Ovary (tissue), 3 donors: ENCODE measurements around the gene FAM83E.

Source experiments
- POLR2A ChIP-seq: fragments of 450-650 bp; IDR thresholded peaks from one replicate; pipeline ENCODE4 v1.6.1; 2017; ENCODE audit warnings: antibody characterized with exemption, mild to moderate bottlenecking, moderate library complexity
- TF ChIP-seq, protein P1 (sequence below), 3 donors: fragments of 450-650 bp in 2 of 3; fragments of 200-600 bp in 1 of 3; IDR thresholded peaks; one replicate each; pipeline versions ENCODE4 v1.5.1 to v1.8.0; 2016 to 2022; ENCODE audit warnings: antibody characterized with exemption in 3 of 3, mild to moderate bottlenecking in 1 of 3
- donor health status: DM: no; HTN: no; CAD: no.

DNA sequence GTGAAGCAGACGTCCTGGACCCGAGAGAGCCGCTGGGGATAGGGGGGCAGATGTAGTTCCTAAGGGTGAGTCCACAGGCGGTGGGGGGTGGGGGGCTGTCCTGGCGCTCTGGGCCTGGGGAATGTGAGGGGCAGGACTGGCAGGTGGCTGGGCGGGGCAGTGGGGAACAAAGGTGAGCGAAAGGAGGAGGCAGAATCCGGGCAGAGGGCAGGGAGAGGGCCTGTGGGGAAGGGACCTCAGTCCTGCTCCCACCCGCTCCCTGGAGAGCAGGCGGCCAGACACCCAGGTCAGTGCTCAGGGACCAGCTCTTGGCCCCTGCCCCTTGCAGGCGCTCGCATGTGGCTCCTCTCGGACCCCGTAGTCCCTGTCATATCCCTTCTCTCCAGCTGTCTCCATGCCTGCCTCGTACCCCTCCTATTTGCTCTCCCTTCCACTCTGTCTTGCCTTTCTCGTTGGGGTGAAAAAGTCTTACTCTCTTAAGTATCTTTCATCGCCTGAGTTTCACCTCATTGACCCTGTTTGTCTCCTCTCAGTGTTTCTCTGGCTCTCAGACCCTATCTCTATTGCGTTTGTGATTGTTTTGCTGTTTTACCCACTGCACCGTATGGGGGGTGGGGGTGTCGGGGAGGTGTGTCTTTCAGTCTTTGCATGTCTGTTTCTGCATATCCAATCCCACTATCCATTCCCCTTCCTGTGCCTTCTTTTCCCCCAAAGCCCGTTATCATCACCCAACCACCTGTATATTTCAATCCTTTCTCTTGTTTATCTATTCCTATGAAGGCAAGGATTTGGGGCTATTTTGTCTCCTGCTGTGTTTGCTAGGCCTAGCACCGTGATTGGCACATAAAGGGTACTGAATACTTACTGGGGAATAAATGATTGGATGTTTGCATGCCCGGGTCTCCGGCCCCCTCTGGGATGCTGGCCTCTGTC lies 10.2 kb upstream of the FAM83E start:
- TF ChIP-seq, protein P1, sequence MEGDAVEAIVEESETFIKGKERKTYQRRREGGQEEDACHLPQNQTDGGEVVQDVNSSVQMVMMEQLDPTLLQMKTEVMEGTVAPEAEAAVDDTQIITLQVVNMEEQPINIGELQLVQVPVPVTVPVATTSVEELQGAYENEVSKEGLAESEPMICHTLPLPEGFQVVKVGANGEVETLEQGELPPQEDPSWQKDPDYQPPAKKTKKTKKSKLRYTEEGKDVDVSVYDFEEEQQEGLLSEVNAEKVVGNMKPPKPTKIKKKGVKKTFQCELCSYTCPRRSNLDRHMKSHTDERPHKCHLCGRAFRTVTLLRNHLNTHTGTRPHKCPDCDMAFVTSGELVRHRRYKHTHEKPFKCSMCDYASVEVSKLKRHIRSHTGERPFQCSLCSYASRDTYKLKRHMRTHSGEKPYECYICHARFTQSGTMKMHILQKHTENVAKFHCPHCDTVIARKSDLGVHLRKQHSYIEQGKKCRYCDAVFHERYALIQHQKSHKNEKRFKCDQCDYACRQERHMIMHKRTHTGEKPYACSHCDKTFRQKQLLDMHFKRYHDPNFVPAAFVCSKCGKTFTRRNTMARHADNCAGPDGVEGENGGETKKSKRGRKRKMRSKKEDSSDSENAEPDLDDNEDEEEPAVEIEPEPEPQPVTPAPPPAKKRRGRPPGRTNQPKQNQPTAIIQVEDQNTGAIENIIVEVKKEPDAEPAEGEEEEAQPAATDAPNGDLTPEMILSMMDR (IDR thresholded peaks at IDR 0.05), result no peak
- no peak for TF ChIP-seq POLR2A
